BE2C (cell line): ENCODE measurements around the gene SLC39A11.

Experiments
- DNase-seq: peaks from one replicate; pipeline ENCODE4 v3.0.0-alpha.2; 2020
- H3K27me3 ChIP-seq: fragments of 250-450 bp; sonication (Bioruptor Pico); 2 replicates; pipeline ENCODE4 v1.5.1; 2020; ENCODE audit warnings: mild to moderate bottlenecking
- H3K36me3 ChIP-seq: fragments of 250-450 bp; sonication (Bioruptor Pico); 2 replicates; pipeline ENCODE4 v1.5.1; 2020; ENCODE audit warnings: mild to moderate bottlenecking
- H3K4me1 ChIP-seq: fragments of 250-450 bp; sonication (Bioruptor Pico); 2 replicates; pipeline ENCODE4 v1.5.1; 2020
- H3K4me3 ChIP-seq: 2 replicates; pipeline ENCODE4 v1.5.1; 2011; ENCODE audit warnings: low read depth, low read length
- H3K9me3 ChIP-seq: fragments of 250-450 bp; sonication (Bioruptor Pico); 2 replicates; pipeline ENCODE4 v1.5.1; 2020
- CTCF ChIP-seq: IDR thresholded peaks from 2 replicates; pipeline ENCODE4 v1.5.1; 2012; ENCODE audit warnings: mild to moderate bottlenecking, low read depth, low read length

The SLC39A11 gene

DNA sequence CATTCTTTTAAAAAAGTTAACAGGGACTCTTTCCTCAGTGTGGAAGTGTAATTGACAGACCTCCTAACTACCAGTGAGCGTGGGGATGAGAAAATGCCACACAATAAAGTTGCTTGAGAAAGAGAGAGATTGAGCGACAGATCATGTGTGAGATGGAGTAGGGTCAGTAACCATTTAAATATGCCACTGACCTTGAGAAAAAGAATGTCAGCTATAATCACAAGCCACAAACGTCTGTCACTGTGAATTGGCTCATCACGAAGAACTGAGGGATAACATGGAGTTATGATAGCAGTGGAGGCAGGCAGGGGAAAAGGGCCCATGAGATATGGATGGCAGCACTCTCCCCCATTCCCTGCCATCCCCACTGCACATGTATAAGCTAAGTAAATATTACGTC is 253.9 kb downstream of the SLC39A11 start:
- Histone ChIP-seq H3K36me3 (no peaks in the 10 kb centered on the region), H3K4me1 (no peaks in the 10 kb centered on the region), H3K4me3 (no peak overlapping the region), H3K27me3 (no peaks in the 10 kb centered on the region), H3K9me3 (no peaks in the 10 kb centered on the region)
- DNase-seq = no peak
- no peak for TF ChIP-seq CTCF

DNA sequence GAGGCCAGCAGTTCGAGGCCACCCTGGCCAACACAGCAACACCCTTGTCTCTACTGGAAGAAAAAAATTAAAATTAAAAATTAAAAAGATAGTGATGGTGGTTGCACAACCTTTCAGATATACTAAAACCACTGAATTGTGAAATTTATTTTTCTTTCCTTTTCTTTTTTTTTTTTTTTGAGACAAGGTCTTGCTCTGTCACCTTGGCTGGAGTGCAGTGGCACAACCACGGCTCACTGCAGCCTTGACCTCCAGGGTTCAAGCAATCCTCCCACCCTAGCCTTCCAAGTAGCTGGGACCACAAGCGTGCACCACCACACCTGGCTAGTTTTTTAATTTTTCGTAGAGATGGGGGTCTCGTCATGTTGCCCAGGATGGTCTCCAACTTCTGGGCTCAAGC is 254.4 kb downstream of the SLC39A11 start:
- no peaks in the 10 kb centered on the region for H3K4me1 ChIP-seq
- no peaks in the 10 kb centered on the region for H3K27me3 ChIP-seq
- no peak for DNase-seq
- TF ChIP-seq CTCF = no peak
- no peak overlapping the region for H3K4me3 ChIP-seq
- H3K9me3 ChIP-seq = no peaks in the 10 kb centered on the region
- no peaks in the 10 kb centered on the region for H3K36me3 ChIP-seq

- DNase-seq = no peak
- Histone ChIP-seq H3K9me3 (no peaks in the 10 kb centered on the region), H3K27me3 (no peaks in the 10 kb centered on the region), H3K4me3 (no peak overlapping the region), H3K36me3 (no peaks in the 10 kb centered on the region), H3K4me1 (no peaks in the 10 kb centered on the region)
- no peak for TF ChIP-seq CTCF
Observed at GRCh38 chr17:72837335-72837734, 255.2 kb downstream of the SLC39A11 start.

DNA sequence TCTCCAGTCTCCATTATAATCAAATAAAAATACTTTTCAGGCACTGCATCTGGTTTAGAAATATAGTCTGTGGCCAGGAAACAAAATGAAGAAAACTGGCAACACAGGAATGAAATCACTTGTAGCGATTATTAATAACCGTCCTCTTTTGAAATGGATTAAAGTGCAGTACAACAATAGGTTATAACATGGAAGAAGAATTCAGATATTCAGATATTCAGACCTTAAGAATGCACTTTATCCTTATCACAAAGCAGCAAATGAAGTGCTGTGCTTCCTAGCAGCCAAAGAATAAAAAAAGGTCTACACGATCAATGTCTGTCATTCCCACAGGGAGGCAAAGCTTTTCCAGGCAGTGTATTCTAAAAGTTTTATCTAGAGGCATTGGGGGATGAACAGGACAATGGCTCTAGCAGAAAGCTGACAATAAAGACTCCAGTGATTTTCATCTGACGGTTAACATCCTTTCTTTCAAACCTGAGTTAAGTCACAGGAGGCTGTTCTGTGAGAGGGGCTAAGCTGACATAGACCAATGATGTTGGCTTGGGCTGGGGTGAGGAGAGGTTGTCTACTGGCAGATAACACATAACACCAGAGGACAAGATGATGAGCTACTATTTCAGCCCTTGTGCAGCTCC is 259.2 kb downstream of the SLC39A11 start:
- no peaks in the 10 kb centered on the region for H3K36me3 ChIP-seq
- H3K9me3 ChIP-seq = no peaks in the 10 kb centered on the region
- no peaks in the 10 kb centered on the region for H3K27me3 ChIP-seq
- TF ChIP-seq CTCF = no peak
- no peaks in the 10 kb centered on the region; the same call in 1 of the 2 replicates for H3K4me1 ChIP-seq
- no peak for DNase-seq
- H3K4me3 ChIP-seq = no peak overlapping the region

- no peak for TF ChIP-seq CTCF
- Histone ChIP-seq H3K27me3 (no peaks in the 10 kb centered on the region), H3K36me3 (no peaks in the 10 kb centered on the region), H3K9me3 (no peaks in the 10 kb centered on the region), H3K4me1 (no peaks in the 10 kb centered on the region; the same call in 1 of the 2 replicates), H3K4me3 (no peak overlapping the region)
- no peak for DNase-seq
Observed at GRCh38 chr17:72832306-72832705, 260.2 kb downstream of the SLC39A11 start.

- no peak overlapping the region for H3K4me3 ChIP-seq
- H3K9me3 ChIP-seq = peaks cover 6% of the 10 kb centered on the region
- H3K27me3 ChIP-seq = no peaks in the 10 kb centered on the region
- no peak for TF ChIP-seq CTCF
- H3K36me3 ChIP-seq = no peaks in the 10 kb centered on the region
- no peaks in the 10 kb centered on the region; the same call in 1 of the 2 replicates for H3K4me1 ChIP-seq
- DNase-seq = no peak
Observed at GRCh38 chr17:72829883-72830282, 262.6 kb downstream of the SLC39A11 start.
